H9 (cell line): Measurements from ENCODE around the gene PDE3B. TPM values are rescaled to one million over a fixed set of nuclear protein-coding genes. Genes with fewer than 3 reads are reported as not detected.

Experiments
- DNase-seq: peaks from one replicate; pipeline ENCODE4 v3.0.0-alpha.2; 2017
- H2AFZ ChIP-seq: one replicate; pipeline ENCODE4 v1.6.1; 2013; ENCODE audit warnings: mild to moderate bottlenecking, low read length, control low read depth, moderate library complexity
- H2AK5ac ChIP-seq: 2 replicates; pipeline ENCODE4 v1.6.1; 2013; ENCODE audit warnings: low read length, control low read depth, mixed read lengths; ENCODE audit not compliant: insufficient read length
- H2BK120ac ChIP-seq: one replicate; pipeline ENCODE4 v1.6.1; 2013; ENCODE audit warnings: low read depth, mild to moderate bottlenecking, low read length, control low read depth, inconsistent platforms; ENCODE audit not compliant: poor library complexity, severe bottlenecking
- H2BK12ac ChIP-seq: 2 replicates; pipeline ENCODE4 v1.6.1; 2013; ENCODE audit warnings: low read length, control low read depth, mixed read lengths, low read depth; ENCODE audit not compliant: insufficient read length
- H2BK15ac ChIP-seq: 2 replicates; pipeline ENCODE4 v1.6.1; 2013; ENCODE audit warnings: low read depth, low read length, control low read depth
- H2BK20ac ChIP-seq: one replicate; pipeline ENCODE4 v1.6.1; 2013; ENCODE audit warnings: low read depth, mild to moderate bottlenecking, low read length, control low read depth, inconsistent platforms; ENCODE audit not compliant: poor library complexity, severe bottlenecking
- H2BK5ac ChIP-seq: 2 replicates; pipeline ENCODE4 v1.6.1; 2013; ENCODE audit warnings: low read length, control low read depth, mixed read lengths; ENCODE audit not compliant: insufficient read length
- H3K14ac ChIP-seq: 2 replicates; pipeline ENCODE4 v1.6.1; 2013; ENCODE audit warnings: low read length, control low read depth; ENCODE audit not compliant: insufficient read depth
- H3K18ac ChIP-seq: 2 replicates; pipeline ENCODE4 v1.6.1; 2013; ENCODE audit warnings: low read depth, mild to moderate bottlenecking, mixed read lengths, low read length, control low read depth; ENCODE audit not compliant: insufficient read length
- H3K23ac ChIP-seq: 2 replicates; pipeline ENCODE4 v1.6.1; 2013; ENCODE audit warnings: low read length, control low read depth, mixed read lengths, low read depth; ENCODE audit not compliant: insufficient read length
- H3K23me2 ChIP-seq: 2 replicates; pipeline ENCODE4 v1.6.1; 2013; ENCODE audit warnings: low read depth, mild to moderate bottlenecking, mixed read lengths, low read length, control low read depth; ENCODE audit not compliant: insufficient read length, poor library complexity, severe bottlenecking
- H3K27ac ChIP-seq: 2 replicates; pipeline ENCODE4 v1.5.1; 2013; ENCODE audit warnings: low read length, control low read depth, mixed read lengths, low read depth; ENCODE audit not compliant: insufficient read length
- H3K27me3 ChIP-seq: 2 replicates; pipeline ENCODE4 v1.6.1; 2013; ENCODE audit warnings: low read length, control low read depth, inconsistent platforms; ENCODE audit not compliant: insufficient read depth
- H3K4ac ChIP-seq: 2 replicates; pipeline ENCODE4 v1.6.1; 2013; ENCODE audit warnings: low read depth, mild to moderate bottlenecking, control low read depth, inconsistent platforms, low read length, moderate library complexity
- H3K4me1 ChIP-seq: 2 replicates; pipeline ENCODE4 v1.6.1; 2013; ENCODE audit warnings: low read length, control low read depth, inconsistent platforms; ENCODE audit not compliant: insufficient read depth
- H3K4me2 ChIP-seq: 2 replicates; pipeline ENCODE4 v1.6.1; 2013; ENCODE audit warnings: low read length, control low read depth, mixed read lengths; ENCODE audit not compliant: insufficient read length, insufficient read depth
- H3K56ac ChIP-seq: 2 replicates; pipeline ENCODE4 v1.6.1; 2013; ENCODE audit warnings: low read depth, mild to moderate bottlenecking, mixed read lengths, low read length, control low read depth; ENCODE audit not compliant: insufficient read length
- H3K79me1 ChIP-seq: 2 replicates; pipeline ENCODE4 v1.6.1; 2013; ENCODE audit warnings: low read depth, mild to moderate bottlenecking, moderate library complexity, low read length, control low read depth, inconsistent platforms; ENCODE audit not compliant: insufficient read depth, poor library complexity, severe bottlenecking
- H3K79me2 ChIP-seq: 2 replicates; pipeline ENCODE4 v1.6.1; 2013; ENCODE audit warnings: low read length, control low read depth, inconsistent platforms; ENCODE audit not compliant: insufficient read depth
- H3K9ac ChIP-seq: 2 replicates; pipeline ENCODE4 v1.6.1; 2013; ENCODE audit warnings: low read length, control low read depth, mixed read lengths; ENCODE audit not compliant: insufficient read length; ENCODE audit errors: extremely low read depth
- H3K9me3 ChIP-seq: one replicate; pipeline ENCODE4 v1.6.1; 2013; ENCODE audit warnings: low read depth, low read length, inconsistent platforms; ENCODE audit not compliant: control insufficient read depth
- H3T11ph ChIP-seq: one replicate; pipeline ENCODE4 v1.6.1; 2013; ENCODE audit warnings: mild to moderate bottlenecking, low read length, control low read depth, inconsistent platforms
- H4K20me1 ChIP-seq: one replicate; pipeline ENCODE4 v1.6.1; 2013; ENCODE audit not compliant: control insufficient read depth, insufficient read length, insufficient read depth
- H4K5ac ChIP-seq: 2 replicates; pipeline ENCODE4 v1.6.1; 2013; ENCODE audit warnings: low read depth, mild to moderate bottlenecking, mixed read lengths, low read length, control low read depth; ENCODE audit not compliant: insufficient read length
- H4K8ac ChIP-seq: replicated peaks from 2 replicates; pipeline ENCODE4 v1.6.1; 2013; ENCODE audit warnings: low read length, control low read depth, mixed read lengths, low read depth; ENCODE audit not compliant: insufficient read length
- H4K91ac ChIP-seq: 2 replicates; pipeline ENCODE4 v1.6.1; 2013; ENCODE audit warnings: low read depth, mild to moderate bottlenecking, moderate library complexity, mixed read lengths, low read length, control low read depth; ENCODE audit not compliant: insufficient read length
- H3K27ac Mint-ChIP-seq, 3 experiments: 2 replicates in 2 of 3; 3 replicates in 1 of 3; pipeline ENCODE4 v1.8.0; 2020 to 2021; ENCODE audit warnings: mixed read lengths in 3 of 3, mild to moderate bottlenecking in 1 of 3, moderate library complexity in 1 of 3
- H3K27me3 Mint-ChIP-seq: 2 replicates; pipeline ENCODE4 v1.8.0; 2021; ENCODE audit warnings: low read depth, mild to moderate bottlenecking, moderate library complexity, mixed read lengths
- H3K36me3 Mint-ChIP-seq, 3 experiments: 2 replicates in 2 of 3; 3 replicates in 1 of 3; pipeline ENCODE4 v1.8.0; 2020 to 2021; ENCODE audit warnings: low read depth in 3 of 3, mixed read lengths in 3 of 3; ENCODE audit not compliant: insufficient read depth in 1 of 3
- H3K4me1 Mint-ChIP-seq, 2 experiments: 2 replicates each; pipeline ENCODE4 v1.8.0; 2020; ENCODE audit warnings: mixed read lengths in 2 of 2
- H3K4me3 Mint-ChIP-seq, 2 experiments: 2 replicates in 1 of 2; 3 replicates in 1 of 2; pipeline ENCODE4 v1.8.0; 2020 to 2021; ENCODE audit warnings: mild to moderate bottlenecking in 2 of 2, mixed read lengths in 2 of 2, moderate library complexity in 1 of 2
- H3K9me3 Mint-ChIP-seq, 2 experiments: 2 replicates in 1 of 2; 3 replicates in 1 of 2; pipeline ENCODE4 v1.8.0; 2020; ENCODE audit warnings: mild to moderate bottlenecking in 2 of 2, mixed read lengths in 2 of 2, moderate library complexity in 1 of 2
- total RNA-seq: library from RNA; stranded (reverse); gene quantifications from 2 replicates; pipeline ENCODE4 v1.2.1, GENCODE V29; 2021
- TF ChIP-seq, protein P1 (sequence below): fragments of 200-600 bp; sonication (generic); conservative IDR thresholded peaks from 3 replicates; pipeline ENCODE4 v1.8.0; 2021; ENCODE audit warnings: antibody characterized with exemption, mild to moderate bottlenecking

The PDE3B gene
- total RNA-seq, 1 experiment from 2014 or later = 6.6 TPM

DNA sequence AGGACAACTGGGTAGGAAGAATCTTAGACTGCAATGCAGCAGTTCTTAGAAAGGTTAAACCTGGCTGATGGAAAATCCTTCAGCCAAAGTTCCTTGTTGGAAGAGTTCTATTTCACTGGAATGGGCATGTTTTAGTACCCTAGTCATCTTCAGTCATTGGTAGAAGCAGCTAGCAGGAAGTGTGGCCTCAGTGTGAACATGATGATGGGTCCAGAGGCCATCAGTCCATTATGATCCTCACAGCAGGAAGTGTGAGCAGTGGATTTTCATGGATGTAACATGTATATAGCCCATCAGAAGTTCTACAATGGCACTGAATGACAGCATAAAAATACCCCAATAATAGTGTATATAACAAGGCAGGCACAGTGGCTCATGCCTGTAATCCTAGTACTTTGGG is 35.9 kb upstream of the PDE3B start:
- no peak overlapping the region for H3K56ac ChIP-seq
- H4K8ac ChIP-seq = no peak overlapping the region
- no peaks in the 10 kb centered on the region for H3K27me3 ChIP-seq
- H3T11ph ChIP-seq = no peak overlapping the region
- no peak overlapping the region for H2AK5ac ChIP-seq
- H3K14ac ChIP-seq = no peak overlapping the region
- no peak overlapping the region for H3K4me2 ChIP-seq
- H3K79me1 ChIP-seq = no peaks in the 10 kb centered on the region
- Mint-ChIP-seq H3K4me3 (no peak overlapping the region), H3K9me3 (peaks cover 0 to 3% of the 10 kb centered on the region in 2 experiments; a peak in 2 of 5 replicates), H3K27ac (no peak overlapping the region), H3K27me3 (peaks cover 1% of the 10 kb centered on the region; the same call in 1 of the 2 replicates), H3K4me1 (no peaks in the 10 kb centered on the region), H3K36me3 (peaks cover 0 to 4% (median 4%) of the 10 kb centered on the region in 3 experiments; a peak in 4 of 7 replicates)
- no peak overlapping the region for H2BK5ac ChIP-seq
- no peak overlapping the region for H2AFZ ChIP-seq
- H2BK15ac ChIP-seq = no peak overlapping the region
- DNase-seq = no peak
- no peak overlapping the region for H3K23ac ChIP-seq
- H4K91ac ChIP-seq = no peak overlapping the region
- H4K5ac ChIP-seq = no peak overlapping the region
- H3K9me3 ChIP-seq = no peaks in the 10 kb centered on the region
- no peak overlapping the region for H3K4ac ChIP-seq
- H3K4me1 ChIP-seq = no peaks in the 10 kb centered on the region
- H2BK120ac ChIP-seq = no peak overlapping the region
- TF ChIP-seq, protein P1, sequence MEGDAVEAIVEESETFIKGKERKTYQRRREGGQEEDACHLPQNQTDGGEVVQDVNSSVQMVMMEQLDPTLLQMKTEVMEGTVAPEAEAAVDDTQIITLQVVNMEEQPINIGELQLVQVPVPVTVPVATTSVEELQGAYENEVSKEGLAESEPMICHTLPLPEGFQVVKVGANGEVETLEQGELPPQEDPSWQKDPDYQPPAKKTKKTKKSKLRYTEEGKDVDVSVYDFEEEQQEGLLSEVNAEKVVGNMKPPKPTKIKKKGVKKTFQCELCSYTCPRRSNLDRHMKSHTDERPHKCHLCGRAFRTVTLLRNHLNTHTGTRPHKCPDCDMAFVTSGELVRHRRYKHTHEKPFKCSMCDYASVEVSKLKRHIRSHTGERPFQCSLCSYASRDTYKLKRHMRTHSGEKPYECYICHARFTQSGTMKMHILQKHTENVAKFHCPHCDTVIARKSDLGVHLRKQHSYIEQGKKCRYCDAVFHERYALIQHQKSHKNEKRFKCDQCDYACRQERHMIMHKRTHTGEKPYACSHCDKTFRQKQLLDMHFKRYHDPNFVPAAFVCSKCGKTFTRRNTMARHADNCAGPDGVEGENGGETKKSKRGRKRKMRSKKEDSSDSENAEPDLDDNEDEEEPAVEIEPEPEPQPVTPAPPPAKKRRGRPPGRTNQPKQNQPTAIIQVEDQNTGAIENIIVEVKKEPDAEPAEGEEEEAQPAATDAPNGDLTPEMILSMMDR = no peak
- no peaks in the 10 kb centered on the region for H3K23me2 ChIP-seq
- no peak overlapping the region for H3K9ac ChIP-seq
- H3K18ac ChIP-seq = no peak overlapping the region
- H2BK12ac ChIP-seq = no peak overlapping the region
- no peaks in the 10 kb centered on the region for H4K20me1 ChIP-seq
- no peaks in the 10 kb centered on the region for H3K79me2 ChIP-seq
- no peak overlapping the region for H2BK20ac ChIP-seq
- no peak overlapping the region for H3K27ac ChIP-seq
